H9 (cell line): Measurements from ENCODE around the gene PGS1. TPM values are rescaled to one million over a fixed set of nuclear protein-coding genes. Genes with fewer than 3 reads are reported as not detected.
A peak's percentile ranks its signal among the peaks of the same experiment; 100 is the strongest.

Source experiments
- DNase-seq: peaks from one replicate; pipeline ENCODE4 v3.0.0-alpha.2; 2017
- H2AFZ ChIP-seq: one replicate; pipeline ENCODE4 v1.6.1; 2013; ENCODE audit warnings: mild to moderate bottlenecking, low read length, control low read depth, moderate library complexity
- H2AK5ac ChIP-seq: 2 replicates; pipeline ENCODE4 v1.6.1; 2013; ENCODE audit warnings: low read length, control low read depth, mixed read lengths; ENCODE audit not compliant: insufficient read length
- H2BK120ac ChIP-seq: one replicate; pipeline ENCODE4 v1.6.1; 2013; ENCODE audit warnings: low read depth, mild to moderate bottlenecking, low read length, control low read depth, inconsistent platforms; ENCODE audit not compliant: poor library complexity, severe bottlenecking
- H2BK12ac ChIP-seq: 2 replicates; pipeline ENCODE4 v1.6.1; 2013; ENCODE audit warnings: low read length, control low read depth, mixed read lengths, low read depth; ENCODE audit not compliant: insufficient read length
- H2BK15ac ChIP-seq: 2 replicates; pipeline ENCODE4 v1.6.1; 2013; ENCODE audit warnings: low read depth, low read length, control low read depth
- H2BK20ac ChIP-seq: one replicate; pipeline ENCODE4 v1.6.1; 2013; ENCODE audit warnings: low read depth, mild to moderate bottlenecking, low read length, control low read depth, inconsistent platforms; ENCODE audit not compliant: poor library complexity, severe bottlenecking
- H2BK5ac ChIP-seq: 2 replicates; pipeline ENCODE4 v1.6.1; 2013; ENCODE audit warnings: low read length, control low read depth, mixed read lengths; ENCODE audit not compliant: insufficient read length
- H3K14ac ChIP-seq: 2 replicates; pipeline ENCODE4 v1.6.1; 2013; ENCODE audit warnings: low read length, control low read depth; ENCODE audit not compliant: insufficient read depth
- H3K18ac ChIP-seq: 2 replicates; pipeline ENCODE4 v1.6.1; 2013; ENCODE audit warnings: low read depth, mild to moderate bottlenecking, mixed read lengths, low read length, control low read depth; ENCODE audit not compliant: insufficient read length
- H3K23ac ChIP-seq: 2 replicates; pipeline ENCODE4 v1.6.1; 2013; ENCODE audit warnings: low read length, control low read depth, mixed read lengths, low read depth; ENCODE audit not compliant: insufficient read length
- H3K23me2 ChIP-seq: 2 replicates; pipeline ENCODE4 v1.6.1; 2013; ENCODE audit warnings: low read depth, mild to moderate bottlenecking, mixed read lengths, low read length, control low read depth; ENCODE audit not compliant: insufficient read length, poor library complexity, severe bottlenecking
- H3K27ac ChIP-seq: 2 replicates; pipeline ENCODE4 v1.5.1; 2013; ENCODE audit warnings: low read length, control low read depth, mixed read lengths, low read depth; ENCODE audit not compliant: insufficient read length
- H3K27me3 ChIP-seq: 2 replicates; pipeline ENCODE4 v1.6.1; 2013; ENCODE audit warnings: low read length, control low read depth, inconsistent platforms; ENCODE audit not compliant: insufficient read depth
- H3K4ac ChIP-seq: 2 replicates; pipeline ENCODE4 v1.6.1; 2013; ENCODE audit warnings: low read depth, mild to moderate bottlenecking, control low read depth, inconsistent platforms, low read length, moderate library complexity
- H3K4me1 ChIP-seq: 2 replicates; pipeline ENCODE4 v1.6.1; 2013; ENCODE audit warnings: low read length, control low read depth, inconsistent platforms; ENCODE audit not compliant: insufficient read depth
- H3K4me2 ChIP-seq: 2 replicates; pipeline ENCODE4 v1.6.1; 2013; ENCODE audit warnings: low read length, control low read depth, mixed read lengths; ENCODE audit not compliant: insufficient read length, insufficient read depth
- H3K56ac ChIP-seq: 2 replicates; pipeline ENCODE4 v1.6.1; 2013; ENCODE audit warnings: low read depth, mild to moderate bottlenecking, mixed read lengths, low read length, control low read depth; ENCODE audit not compliant: insufficient read length
- H3K79me1 ChIP-seq: 2 replicates; pipeline ENCODE4 v1.6.1; 2013; ENCODE audit warnings: low read depth, mild to moderate bottlenecking, moderate library complexity, low read length, control low read depth, inconsistent platforms; ENCODE audit not compliant: insufficient read depth, poor library complexity, severe bottlenecking
- H3K79me2 ChIP-seq: 2 replicates; pipeline ENCODE4 v1.6.1; 2013; ENCODE audit warnings: low read length, control low read depth, inconsistent platforms; ENCODE audit not compliant: insufficient read depth
- H3K9ac ChIP-seq: 2 replicates; pipeline ENCODE4 v1.6.1; 2013; ENCODE audit warnings: low read length, control low read depth, mixed read lengths; ENCODE audit not compliant: insufficient read length; ENCODE audit errors: extremely low read depth
- H3K9me3 ChIP-seq: one replicate; pipeline ENCODE4 v1.6.1; 2013; ENCODE audit warnings: low read depth, low read length, inconsistent platforms; ENCODE audit not compliant: control insufficient read depth
- H3T11ph ChIP-seq: one replicate; pipeline ENCODE4 v1.6.1; 2013; ENCODE audit warnings: mild to moderate bottlenecking, low read length, control low read depth, inconsistent platforms
- H4K20me1 ChIP-seq: one replicate; pipeline ENCODE4 v1.6.1; 2013; ENCODE audit not compliant: control insufficient read depth, insufficient read length, insufficient read depth
- H4K5ac ChIP-seq: 2 replicates; pipeline ENCODE4 v1.6.1; 2013; ENCODE audit warnings: low read depth, mild to moderate bottlenecking, mixed read lengths, low read length, control low read depth; ENCODE audit not compliant: insufficient read length
- H4K8ac ChIP-seq: replicated peaks from 2 replicates; pipeline ENCODE4 v1.6.1; 2013; ENCODE audit warnings: low read length, control low read depth, mixed read lengths, low read depth; ENCODE audit not compliant: insufficient read length
- H4K91ac ChIP-seq: 2 replicates; pipeline ENCODE4 v1.6.1; 2013; ENCODE audit warnings: low read depth, mild to moderate bottlenecking, moderate library complexity, mixed read lengths, low read length, control low read depth; ENCODE audit not compliant: insufficient read length
- H3K27ac Mint-ChIP-seq, 3 experiments: 2 replicates in 2 of 3; 3 replicates in 1 of 3; pipeline ENCODE4 v1.8.0; 2020 to 2021; ENCODE audit warnings: mixed read lengths in 3 of 3, mild to moderate bottlenecking in 1 of 3, moderate library complexity in 1 of 3
- H3K27me3 Mint-ChIP-seq: 2 replicates; pipeline ENCODE4 v1.8.0; 2021; ENCODE audit warnings: low read depth, mild to moderate bottlenecking, moderate library complexity, mixed read lengths
- H3K36me3 Mint-ChIP-seq, 3 experiments: 2 replicates in 2 of 3; 3 replicates in 1 of 3; pipeline ENCODE4 v1.8.0; 2020 to 2021; ENCODE audit warnings: low read depth in 3 of 3, mixed read lengths in 3 of 3; ENCODE audit not compliant: insufficient read depth in 1 of 3
- H3K4me1 Mint-ChIP-seq, 2 experiments: 2 replicates each; pipeline ENCODE4 v1.8.0; 2020; ENCODE audit warnings: mixed read lengths in 2 of 2
- H3K4me3 Mint-ChIP-seq, 2 experiments: 2 replicates in 1 of 2; 3 replicates in 1 of 2; pipeline ENCODE4 v1.8.0; 2020 to 2021; ENCODE audit warnings: mild to moderate bottlenecking in 2 of 2, mixed read lengths in 2 of 2, moderate library complexity in 1 of 2
- H3K9me3 Mint-ChIP-seq, 2 experiments: 2 replicates in 1 of 2; 3 replicates in 1 of 2; pipeline ENCODE4 v1.8.0; 2020; ENCODE audit warnings: mild to moderate bottlenecking in 2 of 2, mixed read lengths in 2 of 2, moderate library complexity in 1 of 2
- CTCF ChIP-seq: fragments of 200-600 bp; sonication (generic); conservative IDR thresholded peaks from 3 replicates; pipeline ENCODE4 v1.8.0; 2021; ENCODE audit warnings: antibody characterized with exemption, mild to moderate bottlenecking
- WGBS: extraction: QIAGEN DNeasy Blood & Tissue Kit; methylation state at CpG from one replicate; pipeline ENCODE4 v1.1.7; 2013; ENCODE audit warnings: missing lambda C conversion rate, low lambda C conversion rate, mixed read lengths; ENCODE audit not compliant: insufficient read length; ENCODE audit errors: extremely low coverage; 5-methylcytosine and 5-hydroxymethylcytosine counted together
- total RNA-seq: library from RNA; stranded (reverse); gene quantifications from 2 replicates; pipeline ENCODE4 v1.2.1, GENCODE V29; 2021

Gene PGS1
- total RNA-seq, 1 experiment from 2014 or later, result 45.7 TPM

- no peak overlapping the region for H3K18ac ChIP-seq
Measured at GRCh38 chr17:78416791-78417530, 38.5 kb downstream of the PGS1 start.

More at GRCh38 chr17:78416791-78417530, 38.5 kb downstream of the PGS1 start:
- no peak overlapping the region for H3K9ac ChIP-seq
- Mint-ChIP-seq H3K9me3 (no peaks in the 10 kb centered on the region), H3K4me3 (no peak overlapping the region), H3K4me1 (peaks cover 0 to 5% of the 10 kb centered on the region in 2 experiments; a peak in 2 of 4 replicates), H3K27me3 (no peaks in the 10 kb centered on the region), H3K36me3 (peaks cover 22 to 72% (median 54%) of the 10 kb centered on the region in 3 experiments), H3K27ac (peak overlapping the region in 2 of 3 experiments; percentile 56 to 75; a peak in 4 of 7 replicates)
- no peak overlapping the region for H2BK12ac ChIP-seq
- WGBS, result no CpG with 5 or more reads among the region's 15 CpGs
- H3K56ac ChIP-seq, result no peak overlapping the region
- no peak overlapping the region for H3K14ac ChIP-seq
- no peak overlapping the region for H3K4ac ChIP-seq
- no peak overlapping the region for H4K8ac ChIP-seq
- no peak overlapping the region for H3T11ph ChIP-seq
- H3K4me2 ChIP-seq, result no peak overlapping the region
- H3K79me2 ChIP-seq, result no peaks in the 10 kb centered on the region; the same call in 1 of the 2 replicates
- no peaks in the 10 kb centered on the region for H3K27me3 ChIP-seq
- DNase-seq, result no peak
- TF ChIP-seq CTCF, result no peak
- H2BK120ac ChIP-seq, result no peak overlapping the region
- H3K23ac ChIP-seq, result no peak overlapping the region
- H2BK20ac ChIP-seq, result no peak overlapping the region
- H2BK5ac ChIP-seq, result no peak overlapping the region
- peaks cover 3% of the 10 kb centered on the region for H4K20me1 ChIP-seq
- H2AK5ac ChIP-seq, result no peak overlapping the region
- H3K4me1 ChIP-seq, result no peaks in the 10 kb centered on the region
- H4K5ac ChIP-seq, result no peak overlapping the region
- no peak overlapping the region for H4K91ac ChIP-seq
- no peaks in the 10 kb centered on the region for H3K79me1 ChIP-seq
- no peak overlapping the region for H2AFZ ChIP-seq
- no peaks in the 10 kb centered on the region for H3K9me3 ChIP-seq
- H3K23me2 ChIP-seq, result no peaks in the 10 kb centered on the region
- H2BK15ac ChIP-seq, result no peak overlapping the region
- H3K27ac ChIP-seq, result no peak overlapping the region
